ENCODE data around the gene PTGDR2.

DNA sequence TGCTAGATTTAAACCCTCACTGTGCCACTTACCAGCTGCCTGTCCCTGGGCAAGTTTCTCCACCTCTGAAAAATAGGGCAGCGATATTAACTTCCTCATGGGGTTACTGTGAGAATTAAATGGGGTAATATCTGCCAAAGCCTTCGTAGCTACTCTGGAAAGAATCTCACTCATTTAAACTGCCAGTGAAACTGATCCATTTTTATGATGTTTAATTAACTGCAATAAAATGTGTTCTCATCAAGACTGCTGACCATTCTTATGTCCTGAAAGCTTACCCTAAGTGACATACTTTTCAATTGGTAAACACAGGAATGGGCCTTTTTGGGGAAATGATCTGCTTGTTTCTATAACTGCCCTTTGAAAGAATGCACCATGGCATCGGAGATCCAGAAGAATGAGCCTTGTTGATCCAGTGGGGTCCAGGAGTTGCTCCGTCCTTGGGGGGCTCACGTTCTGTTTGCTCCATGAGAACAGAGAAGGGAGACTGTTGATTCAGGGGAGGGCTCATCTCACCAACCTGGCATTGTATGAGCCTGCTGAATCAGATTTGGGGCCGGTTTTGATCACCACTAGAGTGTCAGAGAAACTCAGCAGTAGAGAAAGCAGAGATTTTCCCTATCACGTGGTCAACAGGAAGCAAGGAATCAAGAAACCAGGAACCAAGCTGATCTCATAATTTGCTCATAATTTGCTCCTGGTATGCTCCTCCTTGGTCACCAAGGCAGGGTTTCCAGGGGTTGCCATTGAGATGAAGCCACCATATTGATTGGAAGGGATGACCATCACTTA is 20.8 kb downstream of the PTGDR2 start:
- TF ChIP-seq EZH2phosphoT487 (IDR thresholded peaks at IDR 0.05; ENCODE audit: low read depth) (no peak), CTCF (IDR thresholded peaks at IDR 0.05; ENCODE audit: low read depth, low read length) (no peak)

Data from OCI-LY3 (cell line).